HG03103 (cell line): ENCODE results near the gene GPR55.

Experiments
- ATAC-seq: cut with Tn5 transposase; IDR thresholded peaks from one replicate; pipeline ENCODE4 v1.9.1; 2021; ENCODE audit warnings: low read depth; ENCODE audit not compliant: unreplicated experiment

Gene GPR55

GRCh38 chr2:230871361-230872150, 53.5 kb downstream of the GPR55 start:
- ATAC-seq: no peak

- no peak for ATAC-seq
Measured at GRCh38 chr2:230870544-230871360, 54.3 kb downstream of the GPR55 start.

GRCh38 chr2:230869914-230870543, 55.0 kb downstream of the GPR55 start:
- no peak for ATAC-seq

GRCh38 chr2:230868947-230869913, 55.8 kb downstream of the GPR55 start:
- no peak for ATAC-seq

GRCh38 chr2:230868161-230868946, 56.7 kb downstream of the GPR55 start:
- no peak for ATAC-seq

- no peak for ATAC-seq
Measured at GRCh38 chr2:230866756-230867523, 58.1 kb downstream of the GPR55 start.

- ATAC-seq: no peak
Measured at GRCh38 chr2:230865766-230866755, 59.0 kb downstream of the GPR55 start.

- ATAC-seq: no peak
Measured at GRCh38 chr2:230865307-230865765, 59.7 kb downstream of the GPR55 start.

GRCh38 chr2:230864605-230865306, 60.3 kb downstream of the GPR55 start, which contains the start of gene ITM2C:
TSS of gene ITM2C (plus strand) at chr2:230864942. CDS start at chr2:230865026, 84 bp downstream.
- peak; percentile 61 for ATAC-seq

GRCh38 chr2:230864122-230864604, 60.9 kb downstream of the GPR55 start:
- ATAC-seq: no peak

GRCh38 chr2:230863442-230864121, 61.5 kb downstream of the GPR55 start:
- no peak for ATAC-seq

- ATAC-seq: no peak
Measured at GRCh38 chr2:230863031-230863430, 62.0 kb downstream of the GPR55 start.

GRCh38 chr2:230862292-230862691, 62.8 kb downstream of the GPR55 start:
- ATAC-seq: no peak

GRCh38 chr2:230861552-230862255, 63.3 kb downstream of the GPR55 start:
- no peak for ATAC-seq
